T47D (cell line): ENCODE measurements around the gene TEX44.
A peak's percentile ranks its signal among the peaks of the same experiment; 100 is the strongest.

ENCODE experiments used
- DNase-seq, 2 experiments: peaks; one replicate each; pipeline versions ENCODE4 v3.0.0 to v3.0.0-alpha.2; 2011 to 2012; ENCODE audit warnings: low read depth in 1 of 2, low spot score in 1 of 2
- JUND ChIP-seq: IDR thresholded peaks from 2 replicates; pipeline ENCODE4 v1.6.1; 2012; ENCODE audit warnings: low read depth
- in situ Hi-C: cut with HindIII; loops from 2 replicates; pipeline ENCODE4 v1.10.0; 2016; ENCODE audit warnings: low sequenced_read_pairs, low pct_unique_long_range_greater_than_20kb

TEX44 gene

DNA sequence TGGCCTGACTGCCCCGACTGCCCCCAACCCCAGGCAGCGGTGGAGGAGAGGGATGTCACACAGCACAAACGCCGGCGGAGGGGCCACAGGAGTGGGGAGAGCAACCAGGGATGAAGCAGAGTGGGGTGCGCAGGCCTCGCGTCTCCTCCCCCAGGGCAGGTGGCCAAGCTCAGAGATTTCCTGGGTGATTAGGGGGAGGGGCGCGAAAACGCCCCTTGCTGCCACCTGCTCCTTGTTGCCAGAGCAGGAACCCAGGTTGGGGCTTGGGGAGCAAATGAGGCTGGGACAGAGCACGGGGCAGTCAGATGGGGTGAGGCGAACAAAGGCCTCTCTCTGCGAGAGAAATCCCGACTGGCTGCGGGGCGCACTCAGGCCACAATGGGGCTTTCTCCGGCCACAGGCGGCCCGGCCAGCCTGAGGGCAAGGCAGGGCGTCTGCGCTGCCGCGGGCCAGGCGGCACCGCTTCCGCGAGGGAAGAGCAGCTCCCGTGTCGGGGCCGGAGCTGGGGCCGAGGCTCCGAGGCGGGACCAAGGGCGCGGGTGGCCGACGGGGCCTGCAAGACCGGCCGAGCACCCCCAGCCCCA is 11.5 kb downstream of the TEX44 start:
- no peak for DNase-seq
- in situ Hi-C loops: no loop called here
- no peak for TF ChIP-seq JUND

DNA sequence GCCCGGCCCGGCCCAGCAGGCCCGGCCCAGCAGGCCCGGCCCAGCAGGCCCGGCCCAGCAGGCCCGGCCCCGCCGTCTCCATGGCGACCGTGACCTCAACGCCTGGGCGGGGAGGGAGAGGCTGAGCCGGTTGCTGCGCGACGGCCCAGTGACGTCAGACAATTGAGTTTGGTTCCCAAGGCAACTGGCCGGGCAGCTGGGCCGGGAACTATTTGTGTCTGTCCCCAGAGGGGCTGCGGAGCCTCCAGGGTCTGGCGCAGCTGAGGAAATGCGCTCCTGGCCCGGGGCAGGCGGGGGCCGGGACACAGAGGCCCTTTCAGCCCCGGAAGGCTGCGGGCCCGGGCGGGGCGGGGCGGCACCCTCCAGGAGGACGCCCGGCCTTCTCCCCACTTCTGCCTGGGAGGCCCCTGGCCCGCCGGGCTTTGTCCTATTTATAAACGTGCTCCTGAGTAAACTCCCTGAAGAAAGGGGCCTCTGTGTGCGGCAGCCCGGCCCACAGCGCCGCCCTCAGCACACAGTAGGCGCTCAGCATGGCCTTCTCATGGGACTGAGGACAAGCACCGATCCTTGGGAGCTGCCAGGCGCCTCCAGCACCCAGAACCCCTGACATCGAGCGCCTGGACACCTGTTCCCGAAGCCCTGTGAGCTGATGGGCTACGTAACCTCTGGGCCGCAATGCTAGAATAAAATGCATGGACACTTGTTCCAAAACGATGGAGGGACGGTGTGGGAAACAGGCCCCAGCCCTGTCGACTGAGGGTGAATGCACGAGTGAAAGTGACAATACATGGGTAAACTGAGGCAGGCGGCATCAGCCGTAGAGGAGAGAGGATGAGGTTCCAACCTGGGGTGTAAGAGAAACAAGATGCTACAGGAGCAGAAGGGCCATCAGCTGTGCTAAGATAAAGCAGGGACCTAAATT is 12.3 kb downstream of the TEX44 start:
- in situ Hi-C loops: no loop called here
- TF ChIP-seq JUND: no peak
- peak; percentile 82 to 94 for DNase-seq

DNA sequence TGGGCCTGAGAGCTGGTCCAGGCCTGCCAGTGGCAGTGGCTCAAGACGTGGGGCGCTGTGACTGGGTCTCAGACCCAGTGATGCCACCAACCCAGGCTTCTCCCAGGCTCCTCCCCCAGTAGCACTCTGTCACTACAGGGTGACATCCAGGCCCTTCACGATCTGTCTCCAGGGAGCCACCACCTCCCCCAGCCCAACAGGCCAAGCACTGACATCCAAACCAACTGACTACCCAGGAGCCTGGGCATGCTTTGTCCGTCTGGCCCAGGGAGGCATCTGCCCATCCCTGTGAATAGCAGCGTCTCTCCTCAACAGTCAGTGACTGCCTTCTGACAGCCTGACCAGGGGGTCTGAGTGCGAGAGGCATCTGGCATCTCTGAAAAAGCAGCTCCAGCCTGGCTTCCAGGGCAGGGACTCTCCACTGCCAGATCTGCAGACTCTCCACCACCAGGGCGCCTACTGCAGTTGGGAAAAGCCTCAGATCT is 13.0 kb downstream of the TEX44 start:
- in situ Hi-C loops: no loop called here
- DNase-seq: no peak
- no peak for TF ChIP-seq JUND

- DNase-seq: no peak
- in situ Hi-C loops: no loop called here
- TF ChIP-seq JUND: no peak
Observed at GRCh38 chr2:231606941-231607340, 14.3 kb downstream of the TEX44 start.

DNA sequence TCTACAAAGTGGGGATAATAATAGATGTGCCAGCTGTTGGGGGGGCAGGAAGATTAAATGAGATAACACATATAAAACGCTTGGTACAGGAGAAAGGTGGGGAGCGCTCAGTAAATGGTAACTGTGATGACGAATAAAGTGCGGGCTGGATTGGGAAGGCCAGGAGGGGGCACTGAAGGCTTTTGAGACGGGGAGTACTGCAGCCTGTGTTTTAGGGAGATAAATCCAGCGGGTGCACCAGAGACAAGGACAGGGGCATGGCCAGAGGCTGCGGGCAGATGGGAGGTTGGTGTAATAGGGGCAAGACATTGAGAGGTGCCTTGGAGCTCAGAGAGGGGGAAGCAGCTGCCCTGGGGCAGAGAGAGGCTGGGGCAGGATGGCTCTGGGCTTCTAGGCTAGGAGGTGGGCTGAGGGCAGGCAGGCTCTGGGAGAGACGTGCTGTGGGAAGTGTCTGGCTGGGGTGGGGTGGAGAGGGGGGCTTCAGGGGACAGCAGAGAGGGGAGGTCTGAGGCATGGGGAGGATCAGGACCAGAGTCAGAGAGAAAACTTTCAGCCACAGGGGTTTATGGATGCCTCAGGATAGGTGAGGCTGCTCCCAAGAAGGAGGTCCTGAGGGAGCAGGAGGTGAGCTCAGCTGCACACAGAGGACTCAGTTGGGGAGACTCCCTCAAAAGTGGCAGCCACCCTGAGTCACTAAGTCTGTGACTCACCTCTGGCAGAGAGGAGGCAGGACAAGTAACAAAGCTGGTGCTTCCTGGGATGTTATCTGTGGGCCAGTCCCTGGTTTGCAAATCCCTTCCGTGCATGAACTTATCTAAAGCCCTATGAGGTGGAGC is 18.8 kb downstream of the TEX44 start:
- in situ Hi-C loops: no loop called here
- DNase-seq: peak in 1 of 2 experiments; percentile 49
- no peak for TF ChIP-seq JUND

DNA sequence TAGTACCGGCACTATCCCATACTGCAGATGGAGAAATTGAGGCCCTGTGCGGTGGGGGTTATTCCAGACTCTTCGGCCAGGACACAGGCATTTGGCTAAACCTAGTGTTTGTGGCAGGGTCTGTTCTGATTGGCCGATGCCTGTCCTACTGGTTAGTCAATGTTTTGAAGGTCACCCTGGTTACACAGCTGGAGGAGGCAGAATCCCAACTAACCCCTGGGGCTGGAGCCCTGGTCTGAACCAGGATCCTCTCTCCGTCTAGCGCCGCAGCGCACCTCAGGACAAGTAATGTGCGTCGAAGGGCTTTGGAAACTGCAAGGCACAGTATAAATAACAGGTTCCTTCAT is 19.4 kb downstream of the TEX44 start:
- in situ Hi-C loops: no loop called here
- no peak for TF ChIP-seq JUND
- DNase-seq: peak in 1 of 2 experiments; percentile 63

DNA sequence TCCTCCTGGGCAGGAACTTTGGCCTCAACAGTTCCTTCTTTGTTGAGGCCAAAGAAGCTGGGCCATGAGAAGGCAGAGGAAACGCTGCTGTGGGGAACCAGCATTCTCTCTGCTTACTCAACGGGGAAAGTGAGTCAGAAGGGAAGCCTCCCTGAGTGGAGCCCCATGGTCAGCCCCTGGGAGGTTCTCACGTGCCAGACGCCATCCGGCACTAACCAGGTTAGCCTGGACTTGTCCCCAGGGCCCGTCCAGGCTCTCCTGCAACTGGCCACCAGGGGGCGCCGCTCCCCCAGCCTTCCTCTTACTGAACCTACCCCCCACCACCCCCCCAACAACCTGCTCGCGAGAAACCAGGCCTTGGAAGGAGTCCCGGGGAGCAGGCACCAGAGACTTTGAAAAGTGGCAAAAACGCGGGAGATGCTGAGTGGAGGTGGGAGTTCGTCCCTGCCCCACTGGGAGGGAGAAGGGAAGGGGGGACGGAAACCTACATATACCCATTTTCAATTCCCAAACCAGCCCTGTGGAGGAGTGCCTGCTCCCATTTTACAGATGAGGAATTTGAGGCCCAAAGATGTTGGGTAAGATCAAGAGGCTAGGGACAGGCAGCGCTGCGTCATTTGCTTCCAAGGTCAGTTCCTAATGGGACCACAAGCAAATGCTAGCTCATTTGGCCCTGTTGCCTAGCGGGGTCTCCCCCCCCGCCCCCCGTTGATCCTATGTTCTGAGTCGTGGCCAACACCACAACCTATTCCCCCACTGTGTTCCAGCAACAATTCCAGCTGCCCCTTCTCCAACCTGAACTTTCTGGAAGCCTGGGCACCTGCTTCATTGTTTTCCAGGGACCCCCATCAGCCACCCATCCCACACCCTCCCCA is 20.0 kb downstream of the TEX44 start:
- in situ Hi-C loops: no loop called here
- TF ChIP-seq JUND: no peak
- DNase-seq: peak; percentile 79 to 90

DNA sequence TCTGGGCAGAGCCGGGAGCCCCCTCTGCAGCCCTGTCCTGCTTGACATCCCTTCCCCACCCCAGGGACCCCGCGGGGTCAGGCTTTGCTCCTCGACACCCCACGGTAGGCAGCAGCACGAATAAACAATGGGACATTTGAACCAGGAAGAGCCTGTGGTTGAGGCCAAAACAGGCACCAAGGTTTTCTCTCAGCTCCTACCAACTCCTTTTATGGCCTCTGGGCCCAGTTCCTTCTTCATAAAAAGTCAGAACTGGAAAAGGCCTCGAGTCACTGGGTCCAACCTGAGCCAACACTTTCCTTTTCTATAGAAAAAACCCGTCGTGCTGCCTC is 20.6 kb downstream of the TEX44 start:
- DNase-seq: no peak
- TF ChIP-seq JUND: no peak
- in situ Hi-C loops: no loop called here

DNA sequence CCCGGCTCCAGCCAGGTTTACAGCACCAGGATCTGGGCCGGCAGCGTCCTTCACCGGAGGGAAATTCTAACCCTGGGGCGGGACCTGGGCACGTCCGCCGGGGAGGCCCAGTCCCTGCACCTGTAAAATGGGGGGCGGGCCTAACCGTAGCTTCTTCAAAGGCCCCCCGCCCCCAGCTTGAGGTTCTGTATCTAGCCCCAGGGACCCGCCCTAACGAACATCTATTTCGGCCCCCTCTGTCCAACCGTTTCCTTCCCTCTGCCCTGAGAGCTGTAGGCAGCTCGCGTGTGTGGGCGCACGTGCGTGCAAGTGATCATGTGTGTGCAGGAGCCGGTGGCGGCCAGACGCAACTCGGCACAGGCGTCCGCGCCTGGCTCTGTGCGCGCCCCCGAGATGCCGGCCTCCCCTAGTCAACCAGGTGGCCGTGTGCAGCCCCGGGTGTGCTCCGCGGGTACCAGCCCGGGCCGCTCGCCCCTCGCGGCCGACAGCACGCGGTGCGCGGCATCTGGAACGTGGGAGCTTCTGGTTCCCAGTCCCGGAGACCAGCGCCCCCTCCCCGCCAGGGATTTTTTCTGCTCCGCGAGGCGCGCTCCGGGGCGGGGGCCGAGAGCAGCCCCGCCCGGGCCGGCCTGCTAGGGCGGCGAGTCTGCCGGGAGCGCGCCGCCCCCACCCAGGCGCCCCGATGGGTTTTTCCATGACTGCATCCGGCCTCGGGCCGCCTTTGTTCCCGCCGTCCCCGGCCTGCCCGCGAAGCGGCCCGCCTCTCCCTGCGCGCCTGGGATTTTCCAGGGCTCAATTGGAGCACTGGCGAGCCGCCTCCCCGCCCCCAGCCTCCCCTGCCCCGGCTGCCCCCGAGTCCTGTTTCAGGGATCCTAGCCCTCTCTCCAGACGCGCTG is 21.2 kb downstream of the TEX44 start:
- in situ Hi-C loops: no loop called here
- no peak for TF ChIP-seq JUND
- peak; percentile 68 to 87 for DNase-seq

DNA sequence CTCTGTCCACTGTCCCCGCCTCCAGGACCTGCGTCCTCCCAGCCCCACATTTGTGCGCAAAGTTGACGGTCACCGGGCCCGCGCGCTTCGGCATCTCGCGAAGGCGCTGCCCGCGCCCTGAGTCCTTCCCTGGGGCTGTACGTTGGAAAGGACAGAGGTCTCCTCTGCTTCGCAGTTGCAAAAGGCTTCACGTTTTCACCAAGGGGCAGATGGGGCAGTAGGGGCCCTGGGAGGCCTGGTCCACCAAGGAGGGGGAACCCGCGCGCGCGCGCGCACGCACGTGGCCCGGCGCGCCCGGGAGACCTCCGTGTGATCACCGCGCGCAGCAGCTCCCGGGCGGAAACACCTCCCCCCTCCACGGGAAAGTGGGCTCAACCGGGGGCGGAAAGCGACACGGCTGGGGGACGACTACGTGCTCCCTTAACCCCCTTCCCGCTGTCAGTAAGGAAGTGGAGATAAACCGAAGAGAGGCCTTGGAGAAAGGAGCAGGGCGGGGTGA is 21.9 kb downstream of the TEX44 start:
- DNase-seq: no peak
- no peak for TF ChIP-seq JUND
- in situ Hi-C loops: no loop called here
